ENCODE results near the gene SRPRA. TPM values are rescaled to one million over a fixed set of nuclear protein-coding genes. Genes with fewer than 3 reads are reported as not detected.

Gene SRPRA
- polyA plus RNA-seq, 1 donor (not counting 4 experiments of a cell fraction or from before 2014, with no cell fraction given), result 56.0 TPM

DNA sequence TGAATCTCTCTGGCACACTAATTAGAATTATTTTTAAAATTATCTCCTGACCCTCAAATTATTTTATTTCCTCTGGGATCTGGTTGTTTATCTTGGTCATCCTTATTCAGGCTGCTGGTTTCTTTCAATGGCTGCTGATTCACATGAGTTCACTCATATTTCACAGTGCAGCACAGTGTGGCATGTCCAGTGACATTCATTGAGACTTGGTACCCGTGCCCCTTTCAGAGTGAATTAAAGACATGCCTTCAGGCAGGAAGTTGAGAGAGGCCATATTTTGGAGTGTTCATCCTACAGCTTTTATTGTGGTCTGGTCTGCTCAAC lies 48.7 kb upstream of the SRPRA start:
- Histone ChIP-seq H3K4me1 (ENCODE audit: control insufficient read depth, extremely low read depth, insufficient read depth, low read length) (peaks cover 45% of the 10 kb centered on the region), H3K36me3 (ENCODE audit: control insufficient read depth in 2 of 2, extremely low read depth in 1 of 2, insufficient read depth in 2 of 2, low read length in 2 of 2) (no peaks in the 10 kb centered on the region), H4K20me1 (ENCODE audit: control insufficient read depth, extremely low read depth, insufficient read depth, low read length) (no peaks in the 10 kb centered on the region), H3K27me3 (ENCODE audit: control insufficient read depth, extremely low read depth, insufficient read depth, low read length) (no peaks in the 10 kb centered on the region), H3K4me2 (ENCODE audit: control insufficient read depth, extremely low read depth, insufficient read depth, low read depth, low read length) (peak overlapping the region; percentile 88), H3K4me3 (ENCODE audit: control insufficient read depth in 2 of 3, extremely low read depth in 1 of 3, insufficient read depth in 2 of 3, low read depth in 1 of 3, low read length in 3 of 3) (peak overlapping the region in 1 of 3 experiments; percentile 40), H3K9ac (ENCODE audit: control insufficient read depth, extremely low read depth, insufficient read depth, low read length) (peak overlapping the region; percentile 75), H3K27ac (ENCODE audit: control insufficient read depth, insufficient read depth, low read length) (peak overlapping the region; percentile 89), H2AFZ (ENCODE audit: control insufficient read depth, low read length) (no peak overlapping the region), H3K9me3 (ENCODE audit: control insufficient read depth, low read depth, low read length) (no peaks in the 10 kb centered on the region), H3K9me1 (ENCODE audit: control insufficient read depth, extremely low read depth, insufficient read depth, low read length) (no peaks in the 10 kb centered on the region), H3K79me2 (ENCODE audit: control insufficient read depth, insufficient read depth, low read length) (no peaks in the 10 kb centered on the region)
- FAIRE-seq, result peak; percentile 5
- no peak for DNase-seq (ENCODE audit: low read depth, low spot score)
- TF ChIP-seq, protein P1, sequence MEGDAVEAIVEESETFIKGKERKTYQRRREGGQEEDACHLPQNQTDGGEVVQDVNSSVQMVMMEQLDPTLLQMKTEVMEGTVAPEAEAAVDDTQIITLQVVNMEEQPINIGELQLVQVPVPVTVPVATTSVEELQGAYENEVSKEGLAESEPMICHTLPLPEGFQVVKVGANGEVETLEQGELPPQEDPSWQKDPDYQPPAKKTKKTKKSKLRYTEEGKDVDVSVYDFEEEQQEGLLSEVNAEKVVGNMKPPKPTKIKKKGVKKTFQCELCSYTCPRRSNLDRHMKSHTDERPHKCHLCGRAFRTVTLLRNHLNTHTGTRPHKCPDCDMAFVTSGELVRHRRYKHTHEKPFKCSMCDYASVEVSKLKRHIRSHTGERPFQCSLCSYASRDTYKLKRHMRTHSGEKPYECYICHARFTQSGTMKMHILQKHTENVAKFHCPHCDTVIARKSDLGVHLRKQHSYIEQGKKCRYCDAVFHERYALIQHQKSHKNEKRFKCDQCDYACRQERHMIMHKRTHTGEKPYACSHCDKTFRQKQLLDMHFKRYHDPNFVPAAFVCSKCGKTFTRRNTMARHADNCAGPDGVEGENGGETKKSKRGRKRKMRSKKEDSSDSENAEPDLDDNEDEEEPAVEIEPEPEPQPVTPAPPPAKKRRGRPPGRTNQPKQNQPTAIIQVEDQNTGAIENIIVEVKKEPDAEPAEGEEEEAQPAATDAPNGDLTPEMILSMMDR (optimal IDR thresholded peaks at IDR 0.05 in 1 of 3, IDR thresholded peaks at IDR 0.05 in 1 of 3, conservative IDR thresholded peaks at IDR 0.05 in 1 of 3; ENCODE audit: extremely low read depth in 1 of 3, insufficient read depth in 2 of 3, low read length in 3 of 3), result no peak
- TF ChIP-seq EZH2 (IDR thresholded peaks at IDR 0.05; ENCODE audit: low read length), result no peak
- dilution Hi-C loops (cut with MboI; ENCODE audit: extremely low pct_ligation_motif_present, low sequenced_read_pairs), result no loop called here

DNA sequence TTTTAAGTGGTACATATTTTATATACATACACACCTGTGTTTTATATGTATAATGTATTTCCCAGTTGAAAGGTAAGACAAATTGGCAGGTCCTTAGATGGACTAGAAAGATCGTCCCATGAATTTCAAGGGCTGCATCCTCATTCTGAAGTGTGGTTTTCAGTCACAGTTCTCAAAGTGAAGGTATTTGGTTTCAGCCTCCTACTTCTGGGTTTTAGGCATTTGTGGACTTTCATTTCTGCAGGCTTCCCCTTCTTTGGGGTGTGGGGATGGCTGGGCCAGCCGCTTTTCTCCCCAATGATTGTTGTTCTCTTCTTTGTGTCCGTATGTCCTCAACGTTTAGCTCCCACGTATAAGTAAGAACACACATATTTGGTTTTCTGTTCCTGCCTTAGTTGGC lies 45.1 kb upstream of the SRPRA start:
- H3K27ac ChIP-seq (ENCODE audit: control insufficient read depth, insufficient read depth, low read length), result no peak overlapping the region
- no peaks in the 10 kb centered on the region for H4K20me1 ChIP-seq (ENCODE audit: control insufficient read depth, extremely low read depth, insufficient read depth, low read length)
- H3K4me1 ChIP-seq (ENCODE audit: control insufficient read depth, extremely low read depth, insufficient read depth, low read length), result peaks cover 35% of the 10 kb centered on the region
- FAIRE-seq (no peak), DNase-seq (ENCODE audit: low read depth, low spot score) (no peak)
- dilution Hi-C loops (cut with MboI; ENCODE audit: extremely low pct_ligation_motif_present, low sequenced_read_pairs), result no loop called here
- H3K36me3 ChIP-seq (ENCODE audit: control insufficient read depth in 2 of 2, extremely low read depth in 1 of 2, insufficient read depth in 2 of 2, low read length in 2 of 2), result no peaks in the 10 kb centered on the region
- TF ChIP-seq EZH2 (IDR thresholded peaks at IDR 0.05; ENCODE audit: low read length), result no peak
- TF ChIP-seq, protein P1 (optimal IDR thresholded peaks at IDR 0.05 in 1 of 3, IDR thresholded peaks at IDR 0.05 in 1 of 3, conservative IDR thresholded peaks at IDR 0.05 in 1 of 3; ENCODE audit: extremely low read depth in 1 of 3, insufficient read depth in 2 of 3, low read length in 3 of 3), result no peak
- H3K79me2 ChIP-seq (ENCODE audit: control insufficient read depth, insufficient read depth, low read length), result no peaks in the 10 kb centered on the region
- H3K9ac ChIP-seq (ENCODE audit: control insufficient read depth, extremely low read depth, insufficient read depth, low read length), result no peak overlapping the region
- no peak overlapping the region for H3K4me2 ChIP-seq (ENCODE audit: control insufficient read depth, extremely low read depth, insufficient read depth, low read depth, low read length)
- no peaks in the 10 kb centered on the region for H3K9me1 ChIP-seq (ENCODE audit: control insufficient read depth, extremely low read depth, insufficient read depth, low read length)
- no peaks in the 10 kb centered on the region for H3K9me3 ChIP-seq (ENCODE audit: control insufficient read depth, low read depth, low read length)
- H3K27me3 ChIP-seq (ENCODE audit: control insufficient read depth, extremely low read depth, insufficient read depth, low read length), result no peaks in the 10 kb centered on the region
- no peak overlapping the region for H2AFZ ChIP-seq (ENCODE audit: control insufficient read depth, low read length)
- no peak overlapping the region for H3K4me3 ChIP-seq (ENCODE audit: control insufficient read depth in 2 of 3, extremely low read depth in 1 of 3, insufficient read depth in 2 of 3, low read depth in 1 of 3, low read length in 3 of 3)

All from keratinocyte (primary cell).